ENCODE results near the gene ACAN. TPM values are rescaled to one million over a fixed set of nuclear protein-coding genes. Genes with fewer than 3 reads are reported as not detected.

ACAN gene
- total and polyA plus RNA-seq, 9 of the 15 experiments (the other 6 are each of a cell fraction or from before 2014, with no cell fraction given) = not detected

GRCh38 chr15:88913017-88913849 is 110.0 kb downstream of the ACAN start, which contains the start of gene MFGE8 (continued):
- TF ChIP-seq POLR2AphosphoS5 (IDR thresholded peaks at IDR 0.05; ENCODE audit: control insufficient read depth, insufficient read depth, low read depth, low read length) (peak; percentile 78; the same call in 1 of the 2 replicates), TAL1 (IDR thresholded peaks at IDR 0.05) (peak; percentile 10; the same call in 1 of the 2 replicates), ZBTB1 (CRISPR knock-in tag; IDR thresholded peaks at IDR 0.05; ENCODE audit: borderline replicate concordance, low read depth) (no peak), TSC22D4 (tag; IDR thresholded peaks at IDR 0.05) (no peak)

GRCh38 chr15:88913850-88914169 is 110.6 kb downstream of the ACAN start:
- ChIA-PET CTCF (ENCODE audit: low intra/inter-chr PET ratio) (interaction anchor here (0.9 kb wide), 1 partner anchor 103 kb away, joined by 3 read pairs; no protein-coding TSS in a partner anchor), POLR2A (interaction anchor here (1.0 kb wide), 1 partner anchor 9 kb away, joined by 3 read pairs; no protein-coding TSS in a partner anchor)
- intact Hi-C loops (cut with micrococcal nuclease) = loop anchor here (5.0 kb wide), 1 partner anchor 73 kb away; no protein-coding TSS in a partner anchor
- Histone ChIP-seq H3K9me3 (replicated peaks; ENCODE audit: control insufficient read depth, insufficient read depth, low read depth, low read length) (no peaks in the 10 kb centered on the region), H3K4me2 (ENCODE audit: insufficient read depth, low read length) (peak overlapping the region; percentile 84), H4K20me1 (replicated peaks; ENCODE audit: control insufficient read depth, insufficient read depth, low read length) (0 out of 2 replicates have a peak, but pooled peaks cover 9% of the 10 kb centered on the region), H3K27ac (ENCODE audit: extremely low read depth, low read depth, low read length) (peak overlapping the region; percentile 64; the same call in 2 of the 3 replicates), H3K4me3 (peak overlapping the region; percentile 75), H3K4me1 (replicated peaks in 1 of 2; ENCODE audit: control insufficient read depth in 2 of 2, insufficient read depth in 2 of 2, low read length in 2 of 2) (peaks cover 35 to 37% of the 10 kb centered on the region in 2 experiments), H3K9ac (ENCODE audit: insufficient read depth in 1 of 2, low read depth in 2 of 2, low read length in 2 of 2) (peak overlapping the region in 1 of 2 experiments; percentile 75; a peak in 1 of 4 replicates), H3K27me3 (ENCODE audit: control insufficient read depth in 2 of 2, insufficient read depth in 2 of 2, low read length in 2 of 2) (no peaks in the 10 kb centered on the region), H3K36me3 (ENCODE audit: control insufficient read depth, insufficient read depth, low read length) (peaks cover 25% of the 10 kb centered on the region), H3K9me1 (ENCODE audit: control insufficient read depth, insufficient read depth, low read length) (no peaks in the 10 kb centered on the region), H3K79me2 (ENCODE audit: control insufficient read depth, insufficient read depth, low read length) (peaks cover 31% of the 10 kb centered on the region), H2AFZ (ENCODE audit: low read depth, low read length) (peak overlapping the region; percentile 91)
- in situ Hi-C loops (cut with MboI) = loop anchor here (5.0 kb wide), 1 partner anchor 103 kb away; no protein-coding TSS in a partner anchor
- 62% methylated on average over 4 of the region's 4 CpGs for WGBS (ENCODE audit: insufficient coverage, low coverage, missing lambda C conversion rate)
- DNase-seq (ENCODE audit: extremely low read depth in 1 of 4, low spot score in 3 of 4) = no peak
- ATAC-seq = no peak
- TSS peak; percentile 54 for BruUV-seq (replicated peaks)
- peak; percentile 78 for FAIRE-seq
- TF ChIP-seq NCOR1 (IDR thresholded peaks at IDR 0.05) = no peak
- no peak for TF ChIP-seq NR0B1 (IDR thresholded peaks at IDR 0.05; ENCODE audit: partially characterized antibody)
- TF ChIP-seq SPI1 (IDR thresholded peaks at IDR 0.05; ENCODE audit: borderline replicate concordance, low read depth, low read length) = no peak
- TF ChIP-seq CGGBP1 (CRISPR knock-in tag; IDR thresholded peaks at IDR 0.05) = peak; percentile 47; the same call in 1 of the 2 replicates
- TF ChIP-seq ZNF740 (CRISPR knock-in tag; IDR thresholded peaks at IDR 0.05) = no peak
- TF ChIP-seq ZNF740 (tag; IDR thresholded peaks at IDR 0.05) = no peak
- TF ChIP-seq ZNF354B (CRISPR knock-in tag; IDR thresholded peaks at IDR 0.05) = no peak
- TF ChIP-seq POLR2AphosphoS5 (IDR thresholded peaks at IDR 0.05; ENCODE audit: control insufficient read depth, insufficient read depth, low read depth, low read length) = peak; percentile 38; the same call in 1 of the 2 replicates
- TF ChIP-seq BCLAF1 (IDR thresholded peaks at IDR 0.05; ENCODE audit: borderline replicate concordance in 1 of 2, control insufficient read depth in 1 of 2, low read depth in 2 of 2, low read length in 1 of 2) = peak in 1 of 2 experiments; percentile 30; a peak in 1 of 4 replicates

Data from K562 (cell line).